GM12872 (cell line): ENCODE data around the gene TMEM232.
A peak's percentile ranks its signal among the peaks of the same experiment; 100 is the strongest.

Experiments
- TF ChIP-seq, protein P1 (sequence below): IDR thresholded peaks from 3 replicates; pipeline ENCODE4 v1.5.1; 2011; ENCODE audit warnings: low read depth, mild to moderate bottlenecking, low read length, moderate library complexity; ENCODE audit not compliant: insufficient read depth

The TMEM232 gene

DNA sequence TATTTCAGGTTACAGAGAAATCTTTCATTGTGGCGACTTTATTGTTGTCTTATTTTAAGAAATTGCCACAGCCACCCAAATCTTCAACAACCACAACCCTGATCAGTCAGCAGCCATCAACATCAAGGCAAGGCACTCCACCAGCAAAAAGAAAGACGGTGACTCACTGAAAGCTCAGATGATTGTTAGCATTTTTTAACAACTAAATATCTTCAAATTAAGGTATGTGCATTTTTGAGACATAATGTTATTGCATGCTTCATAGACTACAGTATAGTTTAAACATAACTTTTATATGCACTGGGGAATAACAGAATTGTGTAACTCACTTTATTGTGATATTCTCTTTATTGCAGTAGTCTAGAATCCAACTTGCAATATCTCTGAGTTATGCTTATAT lies 263.4 kb downstream of the TMEM232 start:
- TF ChIP-seq, protein P1, sequence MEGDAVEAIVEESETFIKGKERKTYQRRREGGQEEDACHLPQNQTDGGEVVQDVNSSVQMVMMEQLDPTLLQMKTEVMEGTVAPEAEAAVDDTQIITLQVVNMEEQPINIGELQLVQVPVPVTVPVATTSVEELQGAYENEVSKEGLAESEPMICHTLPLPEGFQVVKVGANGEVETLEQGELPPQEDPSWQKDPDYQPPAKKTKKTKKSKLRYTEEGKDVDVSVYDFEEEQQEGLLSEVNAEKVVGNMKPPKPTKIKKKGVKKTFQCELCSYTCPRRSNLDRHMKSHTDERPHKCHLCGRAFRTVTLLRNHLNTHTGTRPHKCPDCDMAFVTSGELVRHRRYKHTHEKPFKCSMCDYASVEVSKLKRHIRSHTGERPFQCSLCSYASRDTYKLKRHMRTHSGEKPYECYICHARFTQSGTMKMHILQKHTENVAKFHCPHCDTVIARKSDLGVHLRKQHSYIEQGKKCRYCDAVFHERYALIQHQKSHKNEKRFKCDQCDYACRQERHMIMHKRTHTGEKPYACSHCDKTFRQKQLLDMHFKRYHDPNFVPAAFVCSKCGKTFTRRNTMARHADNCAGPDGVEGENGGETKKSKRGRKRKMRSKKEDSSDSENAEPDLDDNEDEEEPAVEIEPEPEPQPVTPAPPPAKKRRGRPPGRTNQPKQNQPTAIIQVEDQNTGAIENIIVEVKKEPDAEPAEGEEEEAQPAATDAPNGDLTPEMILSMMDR, result no peak

- TF ChIP-seq, protein P1, result no peak
These were observed 265.6 kb downstream of the TMEM232 start for GRCh38 chr5:110460837-110461236.

DNA sequence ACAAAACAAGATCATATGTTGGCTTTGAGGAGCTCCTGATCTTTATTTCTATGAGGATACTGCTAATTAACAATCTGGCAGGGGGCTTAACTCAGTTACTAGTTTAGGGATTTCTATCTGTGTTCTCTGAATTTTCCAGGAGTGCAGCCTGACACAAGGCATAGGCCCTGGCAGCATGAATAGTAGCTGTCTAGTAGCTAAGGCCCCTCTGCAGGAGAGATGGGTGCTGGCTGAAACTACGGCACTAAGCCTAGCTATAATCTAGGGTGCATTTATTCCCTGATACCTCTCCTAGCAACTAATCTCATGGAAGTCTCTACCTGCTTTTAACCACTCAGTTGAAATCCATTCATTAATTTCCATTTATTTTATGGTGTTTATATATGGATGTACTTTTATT lies 268.2 kb downstream of the TMEM232 start:
- TF ChIP-seq, protein P1, result no peak

GRCh38 chr5:110442856-110443255 lies 283.6 kb downstream of the TMEM232 start:
- TF ChIP-seq, protein P1, result no peak

DNA sequence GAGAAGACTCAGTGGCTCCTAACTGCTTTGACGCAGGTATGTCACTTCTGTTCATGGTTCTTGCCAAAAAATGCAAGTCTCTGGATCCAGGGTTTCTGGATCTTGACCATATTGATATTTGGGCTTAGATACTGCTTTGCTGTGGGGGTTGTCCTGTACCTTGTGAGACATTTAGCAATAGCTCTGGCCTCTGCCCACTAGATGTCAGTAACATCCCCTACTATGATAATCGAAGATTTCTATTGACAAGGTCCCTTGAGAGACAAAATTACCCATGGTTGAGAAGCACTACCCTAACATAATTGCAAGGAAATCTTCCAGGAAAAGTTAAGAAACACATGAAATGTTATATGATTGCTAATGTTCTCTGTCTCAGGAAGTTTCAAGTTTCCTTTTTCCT lies 285.4 kb downstream of the TMEM232 start:
- TF ChIP-seq, protein P1, result peak; percentile 52; the same call in 2 of the 3 replicates

GRCh38 chr5:110440058-110440457 lies 286.4 kb downstream of the TMEM232 start:
- TF ChIP-seq, protein P1, result no peak

GRCh38 chr5:110439296-110439695 lies 287.2 kb downstream of the TMEM232 start:
- TF ChIP-seq, protein P1, result no peak

GRCh38 chr5:110435207-110435606 lies 291.3 kb downstream of the TMEM232 start:
- TF ChIP-seq, protein P1, result no peak
